ENCODE results near the gene TAAR9. TPM values are rescaled to one million over a fixed set of nuclear protein-coding genes. Genes with fewer than 3 reads are reported as not detected.

The TAAR9 gene
- total RNA-seq, 1 experiment from 2014 or later = not detected

- no peaks in the 10 kb centered on the region for H3K9me2 ChIP-seq (ENCODE audit: insufficient read depth)
- no peak overlapping the region for H3K27ac ChIP-seq (ENCODE audit: low read depth, low read length)
- no peak overlapping the region for H3K4me2 ChIP-seq (ENCODE audit: low read length)
- H2AFZ ChIP-seq (ENCODE audit: low read depth, low read length, poor library complexity, severe bottlenecking) = no peak overlapping the region
- H3K79me2 ChIP-seq (ENCODE audit: insufficient read depth, low read length) = peaks cover 14% of the 10 kb centered on the region
- H4K20me1 ChIP-seq (ENCODE audit: insufficient read depth) = no peaks in the 10 kb centered on the region
- RAD21 ChIA-PET (ENCODE audit: low non-redundant PET in 1 of 2, low total read pairs in 2 of 2, uncharacterized antibody in 2 of 2, unreplicated experiment in 2 of 2) = no interaction called here
- no peaks in the 10 kb centered on the region for H3K36me3 ChIP-seq (ENCODE audit: control insufficient read depth in 1 of 2, insufficient read depth in 2 of 2, low read length in 2 of 2)
- TF ChIP-seq EGR1 (IDR thresholded peaks at IDR 0.05; ENCODE audit: low read depth) = no peak
- no peak for TF ChIP-seq REST (IDR thresholded peaks at IDR 0.05; ENCODE audit: low read depth)
- TF ChIP-seq ZBTB33 (IDR thresholded peaks at IDR 0.05; ENCODE audit: extremely low read depth, insufficient replicate concordance, low read length) = no peak
- intact Hi-C loops (cut with micrococcal nuclease) = no loop called here
- POLR2A ChIA-PET = no interaction called here
- no peak for ATAC-seq
- H3K4me3 ChIP-seq (replicated peaks in 1 of 2; ENCODE audit: low read depth in 1 of 2, low read length in 2 of 2) = no peak overlapping the region
- no peaks in the 10 kb centered on the region for H3K9me3 ChIP-seq (ENCODE audit: control insufficient read depth in 1 of 2, insufficient read depth in 1 of 2, low read depth in 1 of 2, low read length in 2 of 2)
- H3K4me1 ChIP-seq (ENCODE audit: control insufficient read depth in 1 of 2, insufficient read depth in 2 of 2, low read length in 2 of 2) = no peaks in the 10 kb centered on the region
- H3K9ac ChIP-seq (ENCODE audit: low read length) = no peak overlapping the region
- CTCF ChIA-PET = interaction anchor here (1.0 to 2.4 kb wide), 2 partner anchors 11 to 215 kb away, joined by 3 to 8 read pairs; no protein-coding TSS in a partner anchor
- no TSS peak for BruUV-seq (replicated peaks)
- no peak for DNase-seq (ENCODE audit: low read depth, low spot score)
- no peaks in the 10 kb centered on the region for H3K27me3 ChIP-seq (ENCODE audit: insufficient read depth, low read length)
Measured at GRCh38 chr6:132494954-132495353, 43.1 kb upstream of the TAAR9 start.
